Muscle of leg (tissue), 11 donors: ENCODE measurements around the gene HIPK2. TPM values are rescaled to one million over a fixed set of nuclear protein-coding genes. Genes with fewer than 3 reads are reported as not detected.

Experiments used
- DNase-seq: peaks from one replicate; pipeline ENCODE4 v3.0.0; 2013
- H3K27ac ChIP-seq: one replicate; pipeline ENCODE4 v1.5.1; 2013; ENCODE audit warnings: mild to moderate bottlenecking, low read length, control low read depth
- H3K27me3 ChIP-seq: one replicate; pipeline ENCODE4 v1.6.1; 2013; ENCODE audit warnings: low read length; ENCODE audit not compliant: control insufficient read depth, insufficient read depth
- H3K36me3 ChIP-seq: one replicate; pipeline ENCODE4 v1.6.1; 2013; ENCODE audit warnings: low read length; ENCODE audit not compliant: control insufficient read depth, insufficient read depth
- H3K4me1 ChIP-seq: one replicate; pipeline ENCODE4 v1.6.1; 2013; ENCODE audit warnings: low read length; ENCODE audit not compliant: control insufficient read depth, insufficient read depth
- H3K4me3 ChIP-seq: one replicate; pipeline ENCODE4 v1.5.1; 2013; ENCODE audit warnings: low read length, control low read depth
- H3K9me3 ChIP-seq: replicated peaks from 2 replicates; pipeline ENCODE4 v1.6.1; 2013; ENCODE audit warnings: low read depth, low read length; ENCODE audit not compliant: control insufficient read depth
- WGBS: methylation state at CpG from one replicate; pipeline ENCODE4 v1.1.5; 2013; ENCODE audit warnings: missing lambda C conversion rate; ENCODE audit not compliant: insufficient coverage; 5-methylcytosine and 5-hydroxymethylcytosine counted together
- polyA plus RNA-seq, 8 donors: library from polyadenylated mRNA; unstranded; fragments of 120-200 nt; gene quantifications; one replicate each; pipeline versions ENCODE4 v1.2.1 to v1.2.3, GENCODE V29; 2013; ENCODE audit warnings: inconsistent platforms in 1 of 8, low replicate concordance in 1 of 8; ENCODE audit not compliant: insufficient read length in 8 of 8, insufficient read depth in 1 of 8
- total RNA-seq: library from RNA; stranded (reverse); fragments of 120-200 nt; gene quantifications from one replicate; pipeline ENCODE4 v1.2.4, GENCODE V29; 2013

Gene HIPK2
- total and polyA plus RNA-seq, 9 donors = 6.6 to 14.2 (median 10.3) TPM

DNA sequence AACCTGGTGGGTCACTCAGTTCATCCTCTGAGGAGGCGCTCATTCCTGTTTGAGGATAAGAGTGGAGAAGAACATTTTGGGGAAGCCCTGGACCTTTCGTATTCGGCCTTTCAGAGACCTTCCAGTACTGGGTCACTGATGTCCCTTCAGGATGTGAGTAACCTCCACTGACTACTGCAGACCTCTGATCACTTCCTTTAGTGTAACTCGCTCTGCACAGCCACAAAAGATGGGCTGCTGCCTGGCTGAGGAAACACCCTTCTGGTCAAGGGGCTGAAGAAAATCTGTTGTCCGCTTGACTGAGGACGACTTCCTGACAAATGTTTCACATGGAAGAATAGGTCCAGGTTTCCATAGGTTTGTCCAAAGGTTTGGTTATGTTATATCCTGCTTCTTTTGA, 35.4 kb upstream of the HIPK2 start:
- DNase-seq = no peak
- Histone ChIP-seq H3K36me3 (no peaks in the 10 kb centered on the region), H3K27ac (no peak overlapping the region), H3K4me1 (no peaks in the 10 kb centered on the region), H3K27me3 (peaks cover 2% of the 10 kb centered on the region), H3K9me3 (no peaks in the 10 kb centered on the region), H3K4me3 (no peak overlapping the region)
- WGBS = no CpG with 5 or more reads among the region's 6 CpGs

DNA sequence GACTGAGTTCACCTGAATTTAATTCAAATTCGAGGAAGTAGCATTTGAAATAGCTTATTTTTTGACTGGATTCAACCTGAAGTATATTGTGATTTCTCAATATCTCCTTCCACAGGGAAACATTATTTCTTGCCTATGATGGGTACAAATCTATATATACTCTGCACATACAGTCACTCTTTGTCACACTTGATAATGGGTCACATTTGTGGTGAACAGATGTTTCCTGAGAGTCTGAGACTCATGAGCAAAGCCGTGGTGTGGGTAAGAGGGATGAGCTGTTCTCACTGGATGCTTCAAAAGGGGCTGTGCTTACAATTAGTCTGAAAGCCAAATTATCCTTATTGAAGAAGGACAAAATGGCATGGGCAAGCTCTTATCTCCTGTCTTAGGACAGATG, 33.3 kb upstream of the HIPK2 start:
- Histone ChIP-seq H3K4me3 (no peak overlapping the region), H3K4me1 (no peaks in the 10 kb centered on the region), H3K36me3 (no peaks in the 10 kb centered on the region), H3K27me3 (no peaks in the 10 kb centered on the region), H3K9me3 (no peaks in the 10 kb centered on the region), H3K27ac (no peak overlapping the region)
- no peak for DNase-seq
- 14% methylated on average over 1 of the region's 2 CpGs for WGBS

DNA sequence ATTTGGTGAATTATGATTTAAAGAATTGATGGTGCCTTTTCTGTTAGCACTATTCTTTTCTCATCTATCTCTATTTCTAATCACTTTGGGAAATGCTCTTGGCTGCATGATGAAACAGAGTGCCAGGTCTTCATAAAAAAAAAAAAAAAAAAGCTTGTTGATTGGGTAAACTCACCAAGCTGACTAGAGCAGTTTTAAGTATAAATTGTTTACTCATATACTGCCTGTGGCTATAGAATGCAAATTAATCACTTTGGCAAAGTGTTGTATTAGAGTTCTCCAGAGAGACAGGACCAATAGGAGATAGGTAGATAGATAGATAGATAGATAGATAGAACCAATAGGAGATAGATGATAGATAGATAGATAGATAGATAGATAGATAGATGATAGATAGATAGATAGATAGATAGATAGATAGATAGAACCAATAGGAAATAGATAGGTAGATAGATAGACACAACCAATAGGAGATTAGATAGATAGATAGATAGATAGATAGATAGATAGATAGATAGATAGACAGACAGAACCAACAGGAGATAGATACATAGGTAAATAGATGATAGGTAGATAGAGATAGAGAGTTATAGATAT, 31.1 kb upstream of the HIPK2 start:
- Histone ChIP-seq H3K4me1 (no peaks in the 10 kb centered on the region), H3K4me3 (no peak overlapping the region), H3K27ac (no peak overlapping the region), H3K27me3 (no peaks in the 10 kb centered on the region), H3K9me3 (no peaks in the 10 kb centered on the region), H3K36me3 (no peaks in the 10 kb centered on the region)
- DNase-seq = no peak

DNA sequence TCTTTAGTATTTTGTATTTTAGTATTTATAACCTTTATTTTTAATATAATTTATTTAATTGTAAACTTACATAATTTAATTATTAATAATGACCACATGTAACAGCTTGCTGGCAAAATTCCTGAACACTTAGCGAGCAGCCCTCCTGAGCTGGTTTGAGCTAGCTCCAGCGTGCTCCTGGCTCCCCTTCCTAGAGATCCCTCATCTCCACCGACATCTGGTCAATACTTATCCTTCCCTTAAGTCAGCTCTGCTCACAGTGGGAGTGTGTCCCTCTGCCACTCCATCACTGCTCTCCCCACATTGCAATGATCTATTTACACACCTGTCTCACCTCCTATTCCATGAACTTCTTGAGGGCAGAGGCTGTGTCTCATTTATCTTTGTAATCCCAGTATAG, 30.6 kb upstream of the HIPK2 start:
- Histone ChIP-seq H3K9me3 (no peaks in the 10 kb centered on the region), H3K36me3 (no peaks in the 10 kb centered on the region), H3K4me1 (no peaks in the 10 kb centered on the region), H3K4me3 (no peak overlapping the region), H3K27me3 (no peaks in the 10 kb centered on the region), H3K27ac (no peak overlapping the region)
- DNase-seq = no peak
- WGBS = 56% methylated on average over 3 of the region's 3 CpGs

DNA sequence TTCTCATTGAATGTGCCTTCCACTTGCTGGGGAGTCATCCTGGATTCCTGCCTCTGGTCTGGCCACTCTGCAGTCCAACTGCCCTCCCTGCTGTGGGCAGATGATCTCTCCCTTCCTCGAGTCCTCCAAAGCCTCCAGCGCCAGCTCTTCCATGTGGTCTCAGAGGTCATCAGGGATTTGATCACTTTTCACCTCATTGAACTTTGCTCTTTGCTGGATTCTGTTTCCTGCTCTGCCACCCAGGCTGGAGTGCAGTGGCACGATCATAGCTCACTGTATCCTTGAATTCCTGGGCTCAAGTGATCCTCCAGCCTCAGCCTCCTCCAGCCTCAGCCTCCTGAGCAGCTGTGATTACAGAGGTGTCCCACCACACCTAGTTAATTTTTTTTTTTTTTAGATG, 29.2 kb upstream of the HIPK2 start:
- Histone ChIP-seq H3K9me3 (no peaks in the 10 kb centered on the region), H3K27ac (no peak overlapping the region), H3K27me3 (no peaks in the 10 kb centered on the region), H3K4me1 (no peaks in the 10 kb centered on the region), H3K36me3 (no peaks in the 10 kb centered on the region), H3K4me3 (no peak overlapping the region)
- DNase-seq = no peak
- 57% methylated on average over 2 of the region's 3 CpGs for WGBS

DNA sequence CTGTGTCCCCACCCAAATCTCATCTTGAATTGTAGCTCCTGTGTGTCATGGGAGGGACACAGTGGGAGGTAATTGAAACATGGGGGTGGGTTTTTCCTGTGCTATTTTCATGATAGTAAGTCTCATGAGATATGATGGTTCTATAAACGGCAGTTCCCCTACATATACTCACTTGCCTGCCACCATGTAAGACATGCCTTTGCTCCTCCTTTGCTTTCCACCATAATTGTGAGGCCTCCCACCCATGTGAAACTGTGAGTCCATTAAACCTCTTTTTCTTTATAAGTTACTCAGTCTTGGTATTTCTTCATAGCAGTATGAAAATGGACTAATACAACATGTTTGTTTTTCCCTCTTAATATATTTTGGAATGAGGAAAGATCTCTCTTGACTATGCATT, 26.8 kb upstream of the HIPK2 start:
- no peak for DNase-seq
- Histone ChIP-seq H3K9me3 (no peaks in the 10 kb centered on the region), H3K4me1 (no peaks in the 10 kb centered on the region), H3K27me3 (peaks cover 2% of the 10 kb centered on the region), H3K27ac (no peak overlapping the region), H3K4me3 (no peak overlapping the region), H3K36me3 (no peaks in the 10 kb centered on the region)
- no CpG with 5 or more reads among the region's 1 CpG for WGBS

DNA sequence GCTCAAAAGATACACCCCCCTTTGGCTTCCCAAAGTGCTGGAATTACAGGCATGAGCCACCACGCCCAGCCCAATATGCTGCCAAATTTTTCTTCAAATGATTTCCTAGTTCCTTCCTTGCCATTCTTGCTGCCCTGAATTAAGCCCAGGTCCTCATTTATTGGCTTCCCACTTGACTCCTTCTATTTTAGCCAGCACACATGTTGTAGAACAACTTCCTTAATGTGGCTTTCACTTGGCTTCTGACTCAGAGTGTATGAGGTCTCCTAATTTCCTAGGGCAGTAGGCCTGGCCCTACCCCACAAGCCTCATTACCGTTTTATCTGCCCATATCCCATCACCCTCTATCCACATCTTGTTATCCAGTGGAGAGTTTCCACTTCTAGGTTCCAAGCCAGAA, 21.8 kb upstream of the HIPK2 start:
- peaks cover 2% of the 10 kb centered on the region for H3K27me3 ChIP-seq
- WGBS = 75% methylated on average over 2 of the region's 2 CpGs
- H3K27ac ChIP-seq = no peak overlapping the region
- no peaks in the 10 kb centered on the region for H3K4me1 ChIP-seq
- H3K36me3 ChIP-seq = no peaks in the 10 kb centered on the region
- no peak overlapping the region for H3K4me3 ChIP-seq
- DNase-seq = peak; percentile 43
- H3K9me3 ChIP-seq = no peaks in the 10 kb centered on the region

DNA sequence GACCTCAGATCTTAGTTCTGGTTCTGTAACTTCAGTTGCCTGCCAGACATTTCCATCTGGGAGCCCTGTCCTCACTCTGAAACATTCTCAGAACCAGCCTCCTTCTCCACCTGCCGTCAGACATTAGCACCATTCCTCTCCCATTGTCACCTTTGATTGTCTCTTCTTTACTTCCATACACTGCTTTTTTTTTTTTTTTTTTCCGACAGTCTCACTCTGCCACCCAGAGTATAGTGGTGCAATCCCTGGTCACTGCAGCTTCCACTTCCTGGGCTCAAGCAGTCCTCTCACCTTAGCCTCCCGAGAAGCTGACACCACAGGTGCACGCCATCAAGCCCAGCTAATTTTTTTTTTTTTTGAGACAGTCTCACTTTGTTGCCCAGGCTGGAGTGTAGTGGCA, 21.1 kb upstream of the HIPK2 start:
- 83% methylated on average over 1 of the region's 4 CpGs for WGBS

DNA sequence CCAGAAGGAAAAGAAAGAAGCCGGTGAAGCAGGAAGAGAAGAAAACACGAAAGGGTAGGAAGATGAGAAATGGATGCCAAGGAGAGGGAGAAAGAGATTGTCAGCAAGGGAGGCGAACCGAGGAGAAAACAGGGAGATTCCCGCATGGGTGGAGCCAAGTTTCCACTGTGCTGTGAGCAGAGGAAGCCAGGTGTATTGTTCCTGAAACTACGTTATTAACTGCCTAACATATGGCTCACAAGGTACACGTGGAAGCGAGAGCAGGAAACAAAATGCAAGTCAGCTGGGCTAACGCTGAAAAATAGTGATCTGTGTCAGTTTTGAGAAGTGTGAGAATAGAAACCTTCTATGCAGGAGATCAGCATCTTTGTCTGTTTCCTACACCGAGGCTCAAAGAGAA, 20.4 kb upstream of the HIPK2 start:
- no peaks in the 10 kb centered on the region for H3K4me1 ChIP-seq
- H3K9me3 ChIP-seq = no peaks in the 10 kb centered on the region
- H3K4me3 ChIP-seq = no peak overlapping the region
- 48% methylated on average over 5 of the region's 10 CpGs for WGBS
- no peak overlapping the region for H3K27ac ChIP-seq
- DNase-seq = peak; percentile 13
- no peaks in the 10 kb centered on the region for H3K36me3 ChIP-seq
- H3K27me3 ChIP-seq = peaks cover 2% of the 10 kb centered on the region

More for the DNA sequence above, 21.1 kb upstream of the HIPK2 start:
- Histone ChIP-seq H3K4me3 (no peak overlapping the region), H3K36me3 (no peaks in the 10 kb centered on the region), H3K9me3 (no peaks in the 10 kb centered on the region), H3K27me3 (peaks cover 2% of the 10 kb centered on the region), H3K27ac (no peak overlapping the region), H3K4me1 (no peaks in the 10 kb centered on the region)
- DNase-seq = no peak

DNA sequence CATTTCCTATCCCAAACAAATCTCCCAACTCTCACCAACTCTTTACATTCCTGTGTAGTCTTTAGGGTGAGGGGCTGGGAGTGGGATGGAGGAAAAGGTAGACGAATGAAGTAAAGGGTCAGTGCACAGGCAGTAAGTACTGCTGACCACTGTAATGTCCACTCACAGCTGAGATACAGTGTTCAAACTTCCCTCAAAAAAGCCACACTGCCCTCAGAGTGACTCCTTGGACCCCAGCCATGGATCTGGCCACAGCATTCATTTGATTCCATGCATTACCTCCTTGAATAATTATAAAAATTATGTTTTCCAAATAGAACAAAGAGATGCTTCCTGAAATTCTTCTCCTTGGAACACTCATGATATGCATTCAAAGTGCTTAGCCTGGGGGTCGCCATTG, 19.8 kb upstream of the HIPK2 start:
- H3K27me3 ChIP-seq = peaks cover 2% of the 10 kb centered on the region
- DNase-seq = no peak
- H3K4me1 ChIP-seq = no peaks in the 10 kb centered on the region
- no peaks in the 10 kb centered on the region for H3K36me3 ChIP-seq
- no peaks in the 10 kb centered on the region for H3K9me3 ChIP-seq
- WGBS = no CpG with 5 or more reads among the region's 2 CpGs
- no peak overlapping the region for H3K4me3 ChIP-seq
- H3K27ac ChIP-seq = no peak overlapping the region

DNA sequence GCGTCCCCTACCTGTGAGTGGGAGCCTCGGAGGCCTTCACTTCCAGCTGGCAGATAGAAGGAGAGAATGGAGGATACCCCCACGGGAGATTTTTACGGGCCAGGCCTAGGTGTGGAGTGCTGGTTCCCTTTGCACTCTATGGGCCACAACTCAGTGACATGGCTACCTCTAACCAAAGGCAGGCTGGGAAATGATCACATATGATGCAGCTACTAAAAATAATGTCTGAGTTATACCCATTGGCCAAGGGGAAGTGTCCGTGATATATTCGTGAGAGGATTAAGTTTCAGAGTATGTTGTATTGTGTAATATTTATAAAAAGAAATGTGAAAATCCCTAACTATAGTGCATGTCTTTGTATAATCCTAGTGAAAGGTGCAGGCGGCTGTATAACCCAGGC, 13.5 kb upstream of the HIPK2 start:
- Histone ChIP-seq H3K4me1 (no peaks in the 10 kb centered on the region), H3K27me3 (no peaks in the 10 kb centered on the region), H3K27ac (no peak overlapping the region), H3K4me3 (no peak overlapping the region), H3K36me3 (no peaks in the 10 kb centered on the region), H3K9me3 (no peaks in the 10 kb centered on the region)
- WGBS = 73% methylated on average over 2 of the region's 7 CpGs
- no peak for DNase-seq
